ENCODE data around the gene GTF3C1. TPM values are rescaled to one million over a fixed set of nuclear protein-coding genes. Genes with fewer than 3 reads are reported as not detected.

Gene GTF3C1
- total and polyA plus RNA-seq, 4 donors = 33.5 to 84.0 (median 67.5) TPM

DNA sequence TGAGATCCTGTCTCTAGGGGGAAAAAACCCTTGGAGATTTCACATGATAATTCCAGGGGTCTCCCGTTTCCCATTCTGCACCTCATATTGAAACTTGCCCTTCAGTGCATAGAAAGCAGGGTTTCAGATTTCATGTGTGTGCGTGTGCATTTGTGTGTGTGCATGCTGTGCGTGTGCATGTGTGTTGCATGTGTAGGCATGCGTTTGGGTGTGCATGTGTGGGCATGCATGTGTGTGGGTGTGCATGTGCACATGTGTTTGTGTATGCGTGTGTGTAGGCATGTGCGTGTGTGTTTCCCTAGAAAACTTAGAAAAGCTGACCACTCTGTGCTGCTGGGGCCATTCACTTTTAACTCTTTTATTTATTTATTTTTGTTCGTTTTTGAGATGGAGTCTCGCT, 107.7 kb downstream of the GTF3C1 start:
- DNase-seq = no peak
- peaks cover 0 to 2% (median 0%) of the 10 kb centered on the region in 3 donors for H3K27me3 ChIP-seq (ENCODE audit: control insufficient read depth in 3 of 3, insufficient read depth in 3 of 3, low read length in 2 of 3)
- no peak overlapping the region for H3K9ac ChIP-seq (ENCODE audit: insufficient read depth in 1 of 2, low read length in 2 of 2)
- peaks cover 0 to 17% (median 3%) of the 10 kb centered on the region in 4 donors for H3K9me3 ChIP-seq (ENCODE audit: control insufficient read depth in 4 of 4, insufficient read depth in 3 of 4, low read length in 3 of 4)
- ATAC-seq (ENCODE audit: insufficient read depth, low FRiP score) = no peak
- 92 to 95% methylated on average over 8 of the region's 8 CpGs for WGBS, 2 donors
- H3K36me3 ChIP-seq (ENCODE audit: control insufficient read depth in 4 of 4, insufficient read depth in 4 of 4, low read length in 4 of 4) = peaks cover 0 to 6% (median 1%) of the 10 kb centered on the region in 4 donors
- no peak overlapping the region for H3K4me3 ChIP-seq
- no peak overlapping the region for H3K27ac ChIP-seq (ENCODE audit: low read depth in 1 of 2, low read length in 1 of 2)
- peaks cover 0 to 6% (median 0%) of the 10 kb centered on the region in 5 donors for H3K4me1 ChIP-seq (ENCODE audit: control insufficient read depth in 5 of 5, insufficient read depth in 5 of 5, low read length in 5 of 5)
- TF ChIP-seq, protein P1, sequence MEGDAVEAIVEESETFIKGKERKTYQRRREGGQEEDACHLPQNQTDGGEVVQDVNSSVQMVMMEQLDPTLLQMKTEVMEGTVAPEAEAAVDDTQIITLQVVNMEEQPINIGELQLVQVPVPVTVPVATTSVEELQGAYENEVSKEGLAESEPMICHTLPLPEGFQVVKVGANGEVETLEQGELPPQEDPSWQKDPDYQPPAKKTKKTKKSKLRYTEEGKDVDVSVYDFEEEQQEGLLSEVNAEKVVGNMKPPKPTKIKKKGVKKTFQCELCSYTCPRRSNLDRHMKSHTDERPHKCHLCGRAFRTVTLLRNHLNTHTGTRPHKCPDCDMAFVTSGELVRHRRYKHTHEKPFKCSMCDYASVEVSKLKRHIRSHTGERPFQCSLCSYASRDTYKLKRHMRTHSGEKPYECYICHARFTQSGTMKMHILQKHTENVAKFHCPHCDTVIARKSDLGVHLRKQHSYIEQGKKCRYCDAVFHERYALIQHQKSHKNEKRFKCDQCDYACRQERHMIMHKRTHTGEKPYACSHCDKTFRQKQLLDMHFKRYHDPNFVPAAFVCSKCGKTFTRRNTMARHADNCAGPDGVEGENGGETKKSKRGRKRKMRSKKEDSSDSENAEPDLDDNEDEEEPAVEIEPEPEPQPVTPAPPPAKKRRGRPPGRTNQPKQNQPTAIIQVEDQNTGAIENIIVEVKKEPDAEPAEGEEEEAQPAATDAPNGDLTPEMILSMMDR (IDR thresholded peaks at IDR 0.05; ENCODE audit: control extremely low read depth, extremely low read depth) = no peak

DNA sequence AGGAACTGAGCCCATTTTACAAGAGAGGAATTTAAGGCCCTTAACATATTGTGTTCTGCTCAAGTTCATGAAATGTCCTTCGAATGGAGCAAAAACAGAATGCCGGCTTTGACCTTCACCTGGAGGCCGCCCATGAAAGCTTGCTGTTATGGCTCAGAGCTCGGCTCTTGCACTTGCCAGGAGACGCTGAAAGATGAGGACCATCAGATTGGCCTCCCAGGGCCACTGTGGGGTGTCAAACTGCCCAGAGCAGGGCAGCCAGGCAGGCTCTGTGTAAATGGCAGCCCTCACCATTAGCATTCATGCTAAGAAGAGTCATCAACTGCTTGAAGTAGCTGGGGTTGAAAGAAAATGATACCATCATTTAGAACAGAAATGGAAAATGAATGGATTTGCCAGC, 108.4 kb downstream of the GTF3C1 start:
- ATAC-seq (ENCODE audit: insufficient read depth, low FRiP score) (no peak), DNase-seq (peak in 1 of 3 donors; percentile 2)
- H3K9ac ChIP-seq (ENCODE audit: insufficient read depth in 1 of 2, low read length in 2 of 2) = no peak overlapping the region
- no peak overlapping the region for H3K27ac ChIP-seq (ENCODE audit: low read depth in 1 of 2, low read length in 1 of 2)
- H3K4me3 ChIP-seq = no peak overlapping the region
- H3K4me1 ChIP-seq (ENCODE audit: control insufficient read depth in 5 of 5, insufficient read depth in 5 of 5, low read length in 5 of 5) = peaks cover 0 to 6% (median 0%) of the 10 kb centered on the region in 5 donors
- H3K9me3 ChIP-seq (ENCODE audit: control insufficient read depth in 4 of 4, insufficient read depth in 3 of 4, low read length in 3 of 4) = peaks cover 0 to 17% (median 3%) of the 10 kb centered on the region in 4 donors
- TF ChIP-seq, protein P1 (IDR thresholded peaks at IDR 0.05; ENCODE audit: control extremely low read depth, extremely low read depth) = no peak
- H3K27me3 ChIP-seq (ENCODE audit: control insufficient read depth in 3 of 3, insufficient read depth in 3 of 3, low read length in 2 of 3) = peaks cover 0 to 2% (median 0%) of the 10 kb centered on the region in 3 donors
- peaks cover 0 to 6% (median 1%) of the 10 kb centered on the region in 4 donors for H3K36me3 ChIP-seq (ENCODE audit: control insufficient read depth in 4 of 4, insufficient read depth in 4 of 4, low read length in 4 of 4)
- WGBS, 2 donors = 93 to 95% methylated on average over 5 of the region's 5 CpGs

DNA sequence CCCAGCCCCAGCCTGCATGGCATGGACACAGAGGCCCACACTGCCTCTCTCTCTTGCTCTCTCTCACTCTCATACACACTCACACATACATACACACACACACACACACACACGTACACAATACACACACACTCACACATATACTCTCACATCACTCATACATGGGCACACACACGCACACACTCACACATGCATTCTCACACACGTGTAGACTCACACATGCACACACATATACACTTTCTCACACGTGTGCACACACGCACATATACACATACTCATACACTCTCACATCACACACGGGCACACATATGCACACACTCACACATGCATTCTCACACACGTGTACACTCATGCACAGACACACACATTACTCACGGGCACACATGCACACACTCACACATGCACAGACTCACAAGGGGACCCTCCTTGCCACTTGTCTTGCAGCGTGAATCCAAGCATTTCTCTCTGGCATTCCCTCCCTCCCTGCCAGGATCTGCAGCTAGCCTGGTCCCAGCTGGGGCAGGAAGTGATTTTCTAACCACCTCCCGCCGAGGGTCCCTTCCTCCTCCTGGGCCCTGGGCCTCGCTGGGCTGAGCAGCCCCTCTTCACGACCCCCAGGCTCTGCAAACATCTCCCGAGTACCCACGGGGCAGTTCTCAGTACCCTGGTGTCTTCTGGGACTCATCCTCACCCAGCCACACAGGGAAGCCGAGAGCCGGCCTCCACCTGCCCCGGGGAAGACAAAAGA, 110.3 kb downstream of the GTF3C1 start:
- TF ChIP-seq, protein P1 (IDR thresholded peaks at IDR 0.05; ENCODE audit: control extremely low read depth, extremely low read depth) = no peak
- no peak for ATAC-seq (ENCODE audit: insufficient read depth, low FRiP score)
- WGBS, 2 donors = 69 to 73% methylated on average over 18 of the region's 18 CpGs
- Histone ChIP-seq H3K27me3 (ENCODE audit: control insufficient read depth in 3 of 3, insufficient read depth in 3 of 3, low read length in 2 of 3) (peaks cover 0 to 2% (median 0%) of the 10 kb centered on the region in 3 donors), H3K27ac (ENCODE audit: low read depth in 1 of 2, low read length in 1 of 2) (no peak overlapping the region), H3K4me1 (ENCODE audit: control insufficient read depth in 5 of 5, insufficient read depth in 5 of 5, low read length in 5 of 5) (peaks cover 0 to 6% (median 0%) of the 10 kb centered on the region in 5 donors), H3K9ac (ENCODE audit: insufficient read depth in 1 of 2, low read length in 2 of 2) (no peak overlapping the region), H3K9me3 (ENCODE audit: control insufficient read depth in 4 of 4, insufficient read depth in 3 of 4, low read length in 3 of 4) (peaks cover 0 to 4% (median 2%) of the 10 kb centered on the region in 4 donors), H3K36me3 (ENCODE audit: control insufficient read depth in 4 of 4, insufficient read depth in 4 of 4, low read length in 4 of 4) (peaks cover 0 to 3% (median 0%) of the 10 kb centered on the region in 4 donors), H3K4me3 (no peak overlapping the region)
- DNase-seq = peak in 1 of 3 donors; percentile 10

Data from lung (tissue), 12 donors.